HCT116 (cell line): ENCODE results near the gene PCDHGC5. TPM values are rescaled to one million over a fixed set of nuclear protein-coding genes. Genes with fewer than 3 reads are reported as not detected.

Experiments used
- ATAC-seq: fragments of 200-7000 bp; cut with Tn5 transposase; 2 replicates; pipeline ENCODE4 v1.9.1; 2020; ENCODE audit warnings: mild to moderate bottlenecking, moderate library complexity
- BruUV-seq: library from RNA; stranded (reverse); fragments of 400-500 nt; replicated peaks from 2 replicates; lab custom pipeline; 2021; lab: Mats Ljungman, UMichigan
- CTCF ChIA-PET: fragments of 300-600 bp; sonication (Branson Sonifier 250); formaldehyde crosslinking; loops from one replicate; lab custom pipeline; 2021; ENCODE audit warnings: antibody characterized with exemption; lab: Charles Lee
- POLR2A ChIA-PET: fragments of 300-600, 350-600 bp; sonication (Branson Sonifier 250); formaldehyde crosslinking; loops from one replicate; lab custom pipeline; 2021; ENCODE audit warnings: antibody characterized with exemption; lab: Charles Lee
- RAD21 ChIA-PET, 2 experiments: fragments of 300-600 bp; sonication (Branson Sonifier 250); formaldehyde crosslinking; loops; one replicate each; lab custom pipeline; 2023; ENCODE audit warnings: low total read pairs in 2 of 2; ENCODE audit not compliant: uncharacterized antibody in 2 of 2, unreplicated experiment in 2 of 2, low non-redundant PET in 1 of 2; lab: Charles Lee
- DNase-seq: peaks from one replicate; pipeline ENCODE4 v3.0.0-alpha.2; 2010; ENCODE audit warnings: low read depth, low spot score
- H2AFZ ChIP-seq: fragments of 200-600 bp; shearing (Covaris generic), sonication (generic); 2 replicates; pipeline ENCODE4 v1.6.1; 2017; ENCODE audit warnings: low read depth, mixed run types, mixed read lengths, antibody characterized with exemption, low read length; ENCODE audit not compliant: poor library complexity, severe bottlenecking
- H3K27ac ChIP-seq: 2 replicates; pipeline ENCODE4 v1.5.1; 2012; ENCODE audit warnings: low read depth, low read length
- H3K27me3 ChIP-seq: fragments of 200-600 bp; sonication (generic); 2 replicates; pipeline ENCODE4 v1.6.1; 2016; ENCODE audit warnings: mixed run types, low read length, mixed read lengths; ENCODE audit not compliant: insufficient read depth
- H3K36me3 ChIP-seq, 2 experiments: fragments of 200-500 bp in 1 of 2; fragments of 200-600 bp in 1 of 2; sonication (Bioruptor generic) in 1 of 2; sonication (generic) in 1 of 2; 2 replicates each; pipeline versions ENCODE4 v1.5.1 to v1.6.1; 2014 to 2016; ENCODE audit warnings: low read length in 2 of 2, inconsistent platforms in 1 of 2, mixed read lengths in 1 of 2, mixed run types in 1 of 2; ENCODE audit not compliant: insufficient read depth in 2 of 2, control insufficient read depth in 1 of 2
- H3K4me1 ChIP-seq, 2 experiments: fragments of 200-600 bp in 1 of 2; sonication (generic) in 1 of 2; 2 replicates each; pipeline versions ENCODE4 v1.5.1 to v1.6.1; 2012 to 2017; ENCODE audit warnings: low read length in 2 of 2, inconsistent platforms in 1 of 2, mild to moderate bottlenecking in 1 of 2, mixed read lengths in 1 of 2, mixed run types in 1 of 2, moderate library complexity in 1 of 2; ENCODE audit not compliant: insufficient read depth in 2 of 2, control insufficient read depth in 1 of 2
- H3K4me2 ChIP-seq: fragments of 200-600 bp; sonication (generic); 2 replicates; pipeline ENCODE4 v1.6.1; 2017; ENCODE audit warnings: mixed run types, low read length, mixed read lengths
- H3K4me3 ChIP-seq, 2 experiments: fragments of 200-600 bp in 1 of 2; sonication (generic) in 1 of 2; replicated peaks in 1 of 2; 2 replicates each; pipeline ENCODE4 v1.5.1; 2011 to 2016; ENCODE audit warnings: low read length in 2 of 2, control low read depth in 1 of 2, low read depth in 1 of 2, mild to moderate bottlenecking in 1 of 2, mixed read lengths in 1 of 2, mixed run types in 1 of 2
- H3K79me2 ChIP-seq: fragments of 200-600 bp; sonication (generic); 2 replicates; pipeline ENCODE4 v1.6.1; 2017; ENCODE audit warnings: mild to moderate bottlenecking, mixed run types, low read length, moderate library complexity, mixed read lengths; ENCODE audit not compliant: insufficient read depth
- H3K9ac ChIP-seq: fragments of 200-600 bp; sonication (generic); 2 replicates; pipeline ENCODE4 v1.6.1; 2016; ENCODE audit warnings: low read length, mixed read lengths
- H3K9me2 ChIP-seq: fragments of 200-600 bp; sonication (generic), shearing (Covaris generic); 2 replicates; pipeline ENCODE4 v1.6.1; 2017; ENCODE audit warnings: mixed run types, mild to moderate bottlenecking, moderate library complexity; ENCODE audit not compliant: insufficient read depth
- H3K9me3 ChIP-seq, 2 experiments: fragments of 200-500 bp in 1 of 2; fragments of 200-600 bp in 1 of 2; sonication (Bioruptor generic) in 1 of 2; sonication (generic) in 1 of 2; 2 replicates each; pipeline ENCODE4 v1.6.1; 2014 to 2017; ENCODE audit warnings: low read length in 2 of 2, mixed read lengths in 2 of 2, inconsistent platforms in 1 of 2, low read depth in 1 of 2, mild to moderate bottlenecking in 1 of 2, mixed run types in 1 of 2, moderate library complexity in 1 of 2; ENCODE audit not compliant: control insufficient read depth in 1 of 2, insufficient read depth in 1 of 2
- H4K20me1 ChIP-seq: fragments of 200-600 bp; sonication (generic), shearing (Covaris generic); 2 replicates; pipeline ENCODE4 v1.6.1; 2017; ENCODE audit warnings: mixed run types, mild to moderate bottlenecking, moderate library complexity; ENCODE audit not compliant: insufficient read depth
- ATF3 ChIP-seq: IDR thresholded peaks from 2 replicates; pipeline ENCODE4 v1.6.1; 2012
- CEBPB ChIP-seq: IDR thresholded peaks from 2 replicates; pipeline ENCODE4 v1.6.1; 2012; ENCODE audit warnings: low read depth
- EGR1 ChIP-seq: IDR thresholded peaks from 2 replicates; pipeline ENCODE4 v1.6.1; 2012; ENCODE audit warnings: low read depth
- EZH2 ChIP-seq: fragments of 200-600 bp; sonication (generic); IDR thresholded peaks from 2 replicates; pipeline ENCODE4 v1.6.1; 2017; ENCODE audit warnings: antibody characterized with exemption, mixed run types
- FOSL1 ChIP-seq: IDR thresholded peaks from 2 replicates; pipeline ENCODE4 v1.6.1; 2012; ENCODE audit warnings: low read depth
- POLR2A ChIP-seq: IDR thresholded peaks from 2 replicates; pipeline ENCODE4 v1.7.0; 2011; ENCODE audit warnings: borderline replicate concordance; ENCODE audit not compliant: insufficient read depth, insufficient read length; ENCODE audit errors: extremely low read depth
- RAD21 ChIP-seq: IDR thresholded peaks from 2 replicates; pipeline ENCODE4 v1.6.1; 2012; ENCODE audit warnings: low read depth, mild to moderate bottlenecking
- SRF ChIP-seq: IDR thresholded peaks from 2 replicates; pipeline ENCODE4 v1.6.1; 2012; ENCODE audit warnings: low read depth
- TCF7L2 ChIP-seq: IDR thresholded peaks from 2 replicates; pipeline ENCODE4 v1.7.0; 2011; ENCODE audit warnings: borderline replicate concordance, inconsistent platforms; ENCODE audit not compliant: insufficient read depth, insufficient read length; ENCODE audit errors: extremely low read depth
- YY1 ChIP-seq: IDR thresholded peaks from 2 replicates; pipeline ENCODE4 v1.6.1; 2011; ENCODE audit warnings: low read length, low read depth, moderate library complexity, mild to moderate bottlenecking; ENCODE audit not compliant: insufficient replicate concordance; ENCODE audit errors: extremely low read depth
- intact Hi-C: fragments of 100-400 bp; cut with micrococcal nuclease; formaldehyde crosslinking; loops from 2 replicates; pipeline ENCODE4 v1.10.0; 2022
- total RNA-seq: library from RNA; stranded (reverse); gene quantifications from one replicate; pipeline ENCODE4 v1.2.1, GENCODE V29; 2021; ENCODE audit not compliant: unreplicated experiment
- TF ChIP-seq, protein P1 (sequence below), 3 experiments: fragments of 200-600 bp in 1 of 3; sonication (generic) in 1 of 3; IDR thresholded peaks in 2 of 3; conservative IDR thresholded peaks in 1 of 3; 2 replicates each; pipeline ENCODE4 v1.5.1; 2012 to 2017; ENCODE audit warnings: low read depth in 2 of 3, low read length in 2 of 3, antibody characterized with exemption in 1 of 3, borderline replicate concordance in 1 of 3, control low read depth in 1 of 3, mild to moderate bottlenecking in 1 of 3, mixed read lengths in 1 of 3, mixed run types in 1 of 3, moderate library complexity in 1 of 3; ENCODE audit not compliant: insufficient read depth in 1 of 3

The PCDHGC5 gene
- total RNA-seq, 1 experiment from 2014 or later = not detected

GRCh38 chr5:141508798-141509611 lies 20.1 kb downstream of the PCDHGC5 start:
- no peak overlapping the region for H3K4me2 ChIP-seq
- ChIA-PET CTCF (interaction anchor here (1.4 to 2.1 kb wide), 3 partner anchors 13 to 96 kb away, joined by 3 to 6 read pairs (median 4); partner anchors contain the start of gene PCDHGA10), POLR2A (no interaction called here), RAD21 (no interaction called here)
- BruUV-seq = no TSS peak
- H3K36me3 ChIP-seq = no peaks in the 10 kb centered on the region
- TF ChIP-seq RAD21 = no peak
- TF ChIP-seq FOSL1 = no peak
- TF ChIP-seq EGR1 = no peak
- TF ChIP-seq TCF7L2 = no peak
- no peak for TF ChIP-seq YY1
- no peak for TF ChIP-seq CEBPB
- no peak for TF ChIP-seq EZH2
- TF ChIP-seq SRF = no peak
- no peak for TF ChIP-seq ATF3
- TF ChIP-seq, protein P1, sequence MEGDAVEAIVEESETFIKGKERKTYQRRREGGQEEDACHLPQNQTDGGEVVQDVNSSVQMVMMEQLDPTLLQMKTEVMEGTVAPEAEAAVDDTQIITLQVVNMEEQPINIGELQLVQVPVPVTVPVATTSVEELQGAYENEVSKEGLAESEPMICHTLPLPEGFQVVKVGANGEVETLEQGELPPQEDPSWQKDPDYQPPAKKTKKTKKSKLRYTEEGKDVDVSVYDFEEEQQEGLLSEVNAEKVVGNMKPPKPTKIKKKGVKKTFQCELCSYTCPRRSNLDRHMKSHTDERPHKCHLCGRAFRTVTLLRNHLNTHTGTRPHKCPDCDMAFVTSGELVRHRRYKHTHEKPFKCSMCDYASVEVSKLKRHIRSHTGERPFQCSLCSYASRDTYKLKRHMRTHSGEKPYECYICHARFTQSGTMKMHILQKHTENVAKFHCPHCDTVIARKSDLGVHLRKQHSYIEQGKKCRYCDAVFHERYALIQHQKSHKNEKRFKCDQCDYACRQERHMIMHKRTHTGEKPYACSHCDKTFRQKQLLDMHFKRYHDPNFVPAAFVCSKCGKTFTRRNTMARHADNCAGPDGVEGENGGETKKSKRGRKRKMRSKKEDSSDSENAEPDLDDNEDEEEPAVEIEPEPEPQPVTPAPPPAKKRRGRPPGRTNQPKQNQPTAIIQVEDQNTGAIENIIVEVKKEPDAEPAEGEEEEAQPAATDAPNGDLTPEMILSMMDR (IDR thresholded peaks at IDR 0.05 in 2 of 3, conservative IDR thresholded peaks at IDR 0.05 in 1 of 3; ENCODE audit: borderline replicate concordance in 1 of 3, insufficient read depth in 1 of 3, low read depth in 2 of 3, low read length in 2 of 3) = no peak
- TF ChIP-seq POLR2A = no peak
- TF ChIP-seq, all 23 proteins: peak for 0
- Histone ChIP-seq H3K4me1 (no peaks in the 10 kb centered on the region; a peak in 1 of 4 replicates), H3K9me2 (no peaks in the 10 kb centered on the region), H3K27me3 (no peaks in the 10 kb centered on the region), H3K27ac (no peak overlapping the region), H2AFZ (no peak overlapping the region), H3K4me3 (no peak overlapping the region), H4K20me1 (no peaks in the 10 kb centered on the region), H3K9me3 (no peaks in the 10 kb centered on the region), H3K79me2 (no peaks in the 10 kb centered on the region), H3K9ac (no peak overlapping the region)
- intact Hi-C loops = no loop called here
- DNase-seq (no peak), ATAC-seq (no peak)
